ENCODE data around the gene ENO1. TPM values are rescaled to one million over a fixed set of nuclear protein-coding genes. Genes with fewer than 3 reads are reported as not detected.

Gene ENO1
- total RNA-seq, 1 donor from 2014 or later = 1,663 TPM

GRCh38 chr1:8812081-8812480, 66.4 kb downstream of the ENO1 start:
- no peak overlapping the region for H3K9ac ChIP-seq (ENCODE audit: low read length)
- H3K36me3 Mint-ChIP-seq (ENCODE audit: low read depth, unreplicated experiment) = no peaks in the 10 kb centered on the region
- no peaks in the 10 kb centered on the region for H3K9me3 ChIP-seq (ENCODE audit: insufficient read depth, low read depth, low read length)
- TF ChIP-seq EZH2 (IDR thresholded peaks at IDR 0.05; ENCODE audit: insufficient read depth, low read length) (no peak), CTCF (IDR thresholded peaks at IDR 0.05; ENCODE audit: insufficient read depth, low read depth, low read length) (no peak)
- H3K4me1 ChIP-seq (ENCODE audit: insufficient read depth, low read length) = peaks cover 29% of the 10 kb centered on the region
- FAIRE-seq (no peak), DNase-seq (ENCODE audit: low read depth) (no peak)
- H3K4me3 ChIP-seq (ENCODE audit: insufficient read depth, low read depth, low read length) = no peak overlapping the region
- H3K9me3 Mint-ChIP-seq (ENCODE audit: unreplicated experiment) = no peaks in the 10 kb centered on the region
- H3K27me3 Mint-ChIP-seq (ENCODE audit: low read depth, unreplicated experiment) = no peaks in the 10 kb centered on the region
- H2AFZ ChIP-seq (ENCODE audit: low read depth, low read length) = no peak overlapping the region
- no peaks in the 10 kb centered on the region for H3K27me3 ChIP-seq (ENCODE audit: insufficient read depth, low read length)
- H3K79me2 ChIP-seq (ENCODE audit: insufficient read depth, low read length) = peaks cover 70% of the 10 kb centered on the region
- no peak overlapping the region for H3K27ac Mint-ChIP-seq (ENCODE audit: unreplicated experiment)
- H3K27ac ChIP-seq (ENCODE audit: low read depth, low read length) = no peak overlapping the region
- H3K36me3 ChIP-seq (ENCODE audit: insufficient read depth, low read length) = no peaks in the 10 kb centered on the region
- peaks cover 34% of the 10 kb centered on the region for H4K20me1 ChIP-seq (ENCODE audit: insufficient read depth, low read length)
- peaks cover 26% of the 10 kb centered on the region for H3K4me1 Mint-ChIP-seq (ENCODE audit: low read depth, unreplicated experiment)
- H3K4me2 ChIP-seq (ENCODE audit: low read length) = no peak overlapping the region
- H3K4me3 Mint-ChIP-seq (ENCODE audit: unreplicated experiment) = no peak overlapping the region

Small RNAs within 50 kb of the gene (microRNA-seq; reads per million reads assigned to microRNA genes)
- gene MIR6728 = not detected

Other genes starting within 250 kb of the ENO1 start
- gene RERE, start 61.0 kb downstream of the ENO1 start, total RNA-seq = 118 and 124 TPM in 2 replicates
- gene CA6, start 67.2 kb upstream of the ENO1 start, total RNA-seq = not detected in 2 replicates
- gene SLC2A7, start 147.7 kb upstream of the ENO1 start, total RNA-seq = not detected in 2 replicates
- 0.79 and 2.6 TPM in 2 replicates for gene SLC2A5, start 190.9 kb upstream of the ENO1 start, total RNA-seq

Data from astrocyte (in vitro differentiated cells and primary cell).